Measurements from ENCODE around the gene CPT2.

The CPT2 gene

GRCh38 chr1:53214376-53214940 lies 17.8 kb downstream of the CPT2 start:
- DNase-seq (ENCODE audit: low read depth in 2 of 2): no peak

- no peak for DNase-seq (ENCODE audit: low read depth in 2 of 2)
These were observed 21.6 kb downstream of the CPT2 start for GRCh38 chr1:53218201-53218600.

- DNase-seq (ENCODE audit: low read depth in 2 of 2): no peak
These were observed 23.1 kb downstream of the CPT2 start for GRCh38 chr1:53219711-53220110.

- peak in 1 of 2 experiments; percentile 61 for DNase-seq (ENCODE audit: low read depth in 2 of 2)
These were observed 23.7 kb downstream of the CPT2 start, which contains the start of gene CZIB for GRCh38 chr1:53220171-53220961. CZIB (minus strand) TSS chr1:53220634; CDS start chr1:53220575, 59 bp downstream.

GRCh38 chr1:53220962-53221286 lies 24.3 kb downstream of the CPT2 start:
- no peak for DNase-seq (ENCODE audit: low read depth in 2 of 2)

- DNase-seq (ENCODE audit: low read depth in 2 of 2): no peak
These were observed 41.0 kb downstream of the CPT2 start for GRCh38 chr1:53237638-53238037.

GRCh38 chr1:53238197-53239155 lies 41.9 kb downstream of the CPT2 start, which contains the start of gene MAGOH:
MAGOH (minus strand) TSS chr1:53238518; CDS start chr1:53238448, 70 bp downstream.
- peak; percentile 86 to 88 for DNase-seq (ENCODE audit: low read depth in 2 of 2)

- no peak for DNase-seq (ENCODE audit: low read depth in 2 of 2)
These were observed 45.2 kb downstream of the CPT2 start for GRCh38 chr1:53241828-53242227.

GRCh38 chr1:53242381-53242780 lies 45.8 kb downstream of the CPT2 start:
- DNase-seq (ENCODE audit: low read depth in 2 of 2): no peak

GRCh38 chr1:53244141-53244540 lies 47.5 kb downstream of the CPT2 start:
- DNase-seq (ENCODE audit: low read depth in 2 of 2): no peak

GRCh38 chr1:53246261-53247134 lies 49.9 kb downstream of the CPT2 start:
- peak; percentile 86 to 91 for DNase-seq (ENCODE audit: low read depth in 2 of 2)

- DNase-seq (ENCODE audit: low read depth in 2 of 2): no peak
These were observed 53.1 kb downstream of the CPT2 start for GRCh38 chr1:53249706-53250105.

GRCh38 chr1:53250325-53250724 lies 53.7 kb downstream of the CPT2 start:
- DNase-seq (ENCODE audit: low read depth in 2 of 2): no peak

GRCh38 chr1:53254011-53254640 lies 57.5 kb downstream of the CPT2 start:
- no peak for DNase-seq (ENCODE audit: low read depth in 2 of 2)

- no peak for DNase-seq (ENCODE audit: low read depth in 2 of 2)
These were observed 58.4 kb downstream of the CPT2 start for GRCh38 chr1:53255031-53255430.

GRCh38 chr1:53256511-53257453 lies 60.2 kb downstream of the CPT2 start:
- no peak for DNase-seq (ENCODE audit: low read depth in 2 of 2)

- DNase-seq (ENCODE audit: low read depth in 2 of 2): no peak
These were observed 60.9 kb downstream of the CPT2 start for GRCh38 chr1:53257454-53258081.

- DNase-seq (ENCODE audit: low read depth in 2 of 2): no peak
These were observed 61.6 kb downstream of the CPT2 start for GRCh38 chr1:53258216-53258615.

GRCh38 chr1:53259932-53260331 lies 63.3 kb downstream of the CPT2 start:
- no peak for DNase-seq (ENCODE audit: low read depth in 2 of 2)
